CD4-positive, CD25-positive, alpha-beta regulatory T cell (primary cell): Measurements from ENCODE around the gene RPLP1. TPM values are rescaled to one million over a fixed set of nuclear protein-coding genes. Genes with fewer than 3 reads are reported as not detected.
A peak's percentile ranks its signal among the peaks of the same experiment; 100 is the strongest.

Experiments used
- ATAC-seq, 2 donors: fragments of 150-1000 bp; cut with Tn5 transposase; one replicate each; pipeline ENCODE4 v1.10.0; 2021; ENCODE audit warnings: low read depth in 2 of 2, moderate number of reproducible peaks in 2 of 2, moderate library complexity in 1 of 2
- DNase-seq, 3 donors: peaks; one replicate each; pipeline versions ENCODE4 v3.0.0 to v3.0.0-alpha.2; 2012 to 2022; ENCODE audit warnings: mixed read lengths in 1 of 3
- H3K27ac ChIP-seq: one replicate; pipeline ENCODE4 v1.7.0; 2013; ENCODE audit warnings: mild to moderate bottlenecking, low read length; ENCODE audit not compliant: insufficient read depth, poor library complexity, severe bottlenecking
- H3K27me3 ChIP-seq: one replicate; pipeline ENCODE4 v1.7.0; 2013; ENCODE audit warnings: low read length; ENCODE audit not compliant: control insufficient read depth, insufficient read depth
- H3K36me3 ChIP-seq: one replicate; pipeline ENCODE4 v1.7.0; 2013; ENCODE audit warnings: mild to moderate bottlenecking, low read length, moderate library complexity; ENCODE audit not compliant: control insufficient read depth, insufficient read depth
- H3K4me1 ChIP-seq: 2 replicates; pipeline ENCODE4 v1.7.0; 2013; ENCODE audit warnings: mild to moderate bottlenecking, low read length; ENCODE audit not compliant: insufficient read depth, control insufficient read depth, poor library complexity, severe bottlenecking
- H3K4me3 ChIP-seq: one replicate; pipeline ENCODE4 v1.7.0; 2013; ENCODE audit warnings: low read depth, mild to moderate bottlenecking, low read length, moderate library complexity
- H3K9me3 ChIP-seq, 2 experiments: 1 replicate in 1 of 2; 2 replicates in 1 of 2; pipeline ENCODE4 v1.7.0; 2013; ENCODE audit warnings: low read length in 2 of 2, mild to moderate bottlenecking in 1 of 2, moderate library complexity in 1 of 2; ENCODE audit not compliant: control insufficient read depth in 2 of 2
- H3K27ac Mint-ChIP-seq, 3 donors: one replicate each; pipeline ENCODE4 v1.8.0; 2020 to 2022; ENCODE audit warnings: mild to moderate bottlenecking in 3 of 3, mixed read lengths in 3 of 3, moderate library complexity in 2 of 3
- H3K27me3 Mint-ChIP-seq: one replicate; pipeline ENCODE4 v1.8.0; 2022; ENCODE audit warnings: mild to moderate bottlenecking, mixed read lengths
- H3K36me3 Mint-ChIP-seq: one replicate; pipeline ENCODE4 v1.8.0; 2020; ENCODE audit warnings: mixed read lengths
- H3K4me1 Mint-ChIP-seq, 4 donors: one replicate each; pipeline ENCODE4 v1.8.0; 2020 to 2022; ENCODE audit warnings: mixed read lengths in 4 of 4, mild to moderate bottlenecking in 1 of 4
- H3K4me3 Mint-ChIP-seq, 4 donors: one replicate each; pipeline ENCODE4 v1.8.0; 2020 to 2022; ENCODE audit warnings: mild to moderate bottlenecking in 4 of 4, mixed read lengths in 4 of 4, moderate library complexity in 3 of 4
- H3K9me3 Mint-ChIP-seq, 7 donors: one replicate each; pipeline ENCODE4 v1.8.0; 2020 to 2022; ENCODE audit warnings: mixed read lengths in 7 of 7, mild to moderate bottlenecking in 3 of 7, moderate library complexity in 2 of 7
- polyA plus RNA-seq, 4 donors: library from polyadenylated mRNA; unstranded; fragments of 300-500 nt; fragmentation: Illumina TruSeq; gene quantifications; one replicate each; pipeline ENCODE4 v1.2.3, GENCODE V29; 2021
- total RNA-seq: library from RNA; stranded (reverse); gene quantifications from one replicate; pipeline ENCODE4 v1.2.3, GENCODE V29; 2022

The RPLP1 gene
- total and polyA plus RNA-seq, 5 donors from 2014 or later: 1,439 to 2,778 (median 2,009) TPM

DNA sequence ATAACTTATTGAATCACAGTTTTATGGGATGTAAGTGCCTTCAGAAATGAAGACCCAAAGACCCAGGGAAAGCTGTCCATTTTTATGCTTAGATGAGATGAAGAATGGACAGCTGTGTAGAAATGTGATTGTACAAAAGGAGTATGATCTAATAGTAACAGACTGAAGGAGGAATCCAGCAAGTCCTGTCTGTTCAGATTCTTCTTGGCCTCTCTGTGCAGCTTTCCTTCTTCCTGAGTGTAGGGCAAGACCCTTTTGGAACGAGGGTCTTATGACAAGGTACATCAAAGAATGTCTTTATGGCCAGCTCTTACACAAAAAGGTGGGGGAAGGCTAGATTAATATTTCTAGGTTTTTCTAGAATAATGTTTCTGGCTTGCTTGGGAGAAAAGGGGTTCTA, 39.9 kb upstream of the RPLP1 start:
- ATAC-seq: no peak
- Histone ChIP-seq H3K4me1 (peaks cover 20% of the 10 kb centered on the region), H3K36me3 (no peaks in the 10 kb centered on the region), H3K27me3 (peaks cover 5% of the 10 kb centered on the region), H3K27ac (no peak overlapping the region), H3K9me3 (no peaks in the 10 kb centered on the region), H3K4me3 (no peak overlapping the region)
- H3K4me3 Mint-ChIP-seq: peak overlapping the region in 1 of 4 donors; percentile 22
- H3K27ac Mint-ChIP-seq: no peak overlapping the region
- no peak for DNase-seq
- no peaks in the 10 kb centered on the region for H3K9me3 Mint-ChIP-seq
- no peaks in the 10 kb centered on the region for H3K36me3 Mint-ChIP-seq
- peaks cover 12 to 30% (median 20%) of the 10 kb centered on the region in 4 donors for H3K4me1 Mint-ChIP-seq
- peaks cover 18% of the 10 kb centered on the region for H3K27me3 Mint-ChIP-seq

DNA sequence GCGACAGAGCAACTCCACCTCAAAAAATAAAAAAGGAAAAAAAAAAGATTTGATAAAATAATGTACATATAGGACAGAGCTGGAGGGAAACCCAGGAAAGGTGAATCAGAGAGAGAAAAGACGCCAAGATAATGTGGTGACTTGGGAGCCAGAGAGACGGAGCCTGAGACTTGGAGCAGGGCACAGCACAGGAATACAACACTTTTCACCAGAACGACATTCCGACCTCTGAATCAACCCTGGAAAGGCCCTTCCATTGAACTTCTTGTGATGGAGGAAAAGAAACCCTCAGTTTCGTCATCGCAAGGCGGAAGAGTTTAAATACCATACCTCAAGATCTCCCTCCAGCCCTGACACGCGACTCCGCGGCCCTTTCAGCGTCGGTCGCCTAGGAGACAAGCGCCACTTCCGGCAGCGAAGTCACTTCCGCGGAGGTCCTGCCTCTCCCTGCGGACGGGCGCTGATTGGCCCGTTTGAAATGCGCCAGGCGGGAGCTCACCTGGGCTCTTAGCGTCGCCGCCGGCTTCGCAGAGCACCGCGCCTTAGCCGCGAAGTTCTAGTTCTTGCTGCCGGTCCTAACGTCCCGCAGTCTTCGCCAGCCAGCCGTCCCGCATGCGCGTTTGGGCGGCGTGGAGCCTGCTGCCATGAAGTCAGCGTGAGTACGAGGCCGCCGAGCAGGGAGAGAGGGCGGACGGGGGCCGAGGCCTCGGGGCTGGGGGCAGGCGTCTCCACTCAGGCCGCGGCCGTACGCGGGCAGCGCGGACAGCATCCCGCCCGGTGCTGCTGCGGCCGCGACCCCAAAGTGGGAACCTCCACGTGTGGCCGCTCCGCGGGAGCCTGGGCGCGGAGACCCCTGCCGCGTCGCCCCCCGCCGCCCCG, 38.6 kb upstream of the RPLP1 start, which contains the start of gene KIF23:
Gene KIF23, plus strand, starts transcription at position 528 of the 879 bp plus-strand sequence. Its CDS starts 117 bp downstream, at position 645.
- DNase-seq (peak; percentile 92 to 97 (median 93)), ATAC-seq (peak; percentile 97 to 99)
- peaks cover 22% of the 10 kb centered on the region for H3K4me1 ChIP-seq
- no peaks in the 10 kb centered on the region for H3K9me3 ChIP-seq
- no peaks in the 10 kb centered on the region for H3K36me3 Mint-ChIP-seq
- H3K27ac ChIP-seq: no peak within 1 kb of the TSS
- H3K4me1 Mint-ChIP-seq: peaks cover 18 to 38% (median 25%) of the 10 kb centered on the region in 4 donors
- peak within 1 kb of the TSS; percentile 80 for H3K4me3 ChIP-seq
- peaks cover 12% of the 10 kb centered on the region for H3K27me3 Mint-ChIP-seq
- no peaks in the 10 kb centered on the region for H3K9me3 Mint-ChIP-seq
- H3K27ac Mint-ChIP-seq: peak within 1 kb of the TSS; percentile 23 to 85 (median 39)
- peaks cover 5% of the 10 kb centered on the region for H3K27me3 ChIP-seq
- H3K36me3 ChIP-seq: no peaks in the 10 kb centered on the region
- H3K4me3 Mint-ChIP-seq: peak within 1 kb of the TSS; percentile 87 to 95 (median 90)

DNA sequence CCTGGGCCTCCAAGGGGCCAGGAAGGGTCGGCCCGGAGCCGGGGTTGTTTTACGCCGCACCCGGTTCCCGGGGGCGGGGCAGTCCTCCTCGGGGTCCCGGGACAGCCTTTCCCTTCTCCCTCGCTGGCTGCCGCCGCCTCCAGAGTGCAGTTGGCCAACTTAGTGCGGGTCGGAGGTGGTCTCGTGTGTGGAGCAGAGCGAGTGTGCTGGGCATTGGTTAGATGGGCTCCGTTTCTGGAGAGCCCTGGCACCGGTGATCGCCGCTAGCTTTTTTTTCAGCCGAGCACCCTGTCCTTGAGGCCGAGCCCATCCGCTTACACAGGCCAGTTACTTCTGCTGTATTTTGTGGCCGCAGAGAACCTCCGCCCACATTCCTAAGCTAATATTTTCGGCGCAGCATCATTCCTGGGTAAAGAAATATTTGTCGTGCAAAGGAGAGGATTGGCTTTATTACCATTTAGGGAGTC, 37.9 kb upstream of the RPLP1 start:
- Mint-ChIP-seq H3K27me3 (peaks cover 12% of the 10 kb centered on the region), H3K4me3 (peak overlapping the region; percentile 79 to 92 (median 80)), H3K27ac (peak overlapping the region in 1 of 3 donors; percentile 7), H3K9me3 (no peaks in the 10 kb centered on the region), H3K4me1 (peaks cover 22 to 44% (median 26%) of the 10 kb centered on the region in 4 donors), H3K36me3 (no peaks in the 10 kb centered on the region)
- Histone ChIP-seq H3K27me3 (peaks cover 3% of the 10 kb centered on the region), H3K27ac (no peak overlapping the region), H3K36me3 (no peaks in the 10 kb centered on the region), H3K4me3 (peak overlapping the region; percentile 75), H3K9me3 (no peaks in the 10 kb centered on the region), H3K4me1 (peaks cover 22% of the 10 kb centered on the region)
- ATAC-seq (no peak), DNase-seq (peak in 2 of 3 donors; percentile 3 to 23)

DNA sequence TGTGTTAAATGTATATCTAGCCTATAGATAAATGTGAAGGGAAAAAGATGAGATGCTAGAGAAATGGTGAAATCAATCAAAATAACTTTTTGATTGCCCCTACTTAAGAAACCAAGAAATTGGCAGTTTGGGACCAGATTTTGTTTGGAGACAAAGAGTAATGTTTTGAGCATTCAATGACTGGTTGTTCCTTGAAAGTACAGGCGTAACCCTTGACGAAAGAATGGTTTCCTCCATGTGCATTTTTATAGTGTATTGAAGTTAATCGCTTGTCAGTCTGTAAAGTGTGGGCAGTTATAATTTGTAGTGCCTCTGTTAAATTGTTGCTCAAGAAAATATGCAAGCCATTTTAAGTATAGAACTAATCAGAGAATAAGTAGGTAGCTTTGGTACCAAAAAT, 37.2 kb upstream of the RPLP1 start:
- Histone ChIP-seq H3K4me3 (peak overlapping the region; percentile 75), H3K27me3 (peaks cover 3% of the 10 kb centered on the region), H3K9me3 (no peaks in the 10 kb centered on the region), H3K27ac (no peak overlapping the region), H3K36me3 (no peaks in the 10 kb centered on the region), H3K4me1 (peaks cover 22% of the 10 kb centered on the region)
- ATAC-seq (no peak), DNase-seq (no peak)
- no peaks in the 10 kb centered on the region for H3K9me3 Mint-ChIP-seq
- peaks cover 12% of the 10 kb centered on the region for H3K27me3 Mint-ChIP-seq
- H3K4me3 Mint-ChIP-seq: peak overlapping the region; percentile 79 to 92 (median 80)
- peaks cover 22 to 49% (median 26%) of the 10 kb centered on the region in 4 donors for H3K4me1 Mint-ChIP-seq
- H3K36me3 Mint-ChIP-seq: no peaks in the 10 kb centered on the region
- H3K27ac Mint-ChIP-seq: peak overlapping the region in 1 of 3 donors; percentile 7

DNA sequence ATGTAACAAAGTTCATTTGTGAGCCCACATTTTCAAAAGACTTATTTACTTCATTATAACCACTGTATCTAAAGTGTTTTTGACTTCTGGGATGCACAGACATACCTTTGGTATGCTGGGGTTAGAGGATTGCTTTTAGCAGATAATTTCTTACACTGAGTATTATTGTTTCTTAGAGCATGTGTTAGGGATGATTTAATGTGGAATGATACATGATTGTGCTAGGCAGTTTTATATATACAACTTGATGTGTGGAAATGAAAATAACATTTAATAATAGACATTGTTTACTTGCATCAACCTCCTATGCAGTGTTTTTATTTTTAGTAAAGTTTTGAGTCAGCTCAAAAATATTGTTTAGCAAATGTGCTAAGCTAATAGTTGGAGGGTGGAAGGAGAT, 35.0 kb upstream of the RPLP1 start:
- H3K27ac Mint-ChIP-seq: no peak overlapping the region
- peak overlapping the region; percentile 26 for H3K4me3 ChIP-seq

DNA sequence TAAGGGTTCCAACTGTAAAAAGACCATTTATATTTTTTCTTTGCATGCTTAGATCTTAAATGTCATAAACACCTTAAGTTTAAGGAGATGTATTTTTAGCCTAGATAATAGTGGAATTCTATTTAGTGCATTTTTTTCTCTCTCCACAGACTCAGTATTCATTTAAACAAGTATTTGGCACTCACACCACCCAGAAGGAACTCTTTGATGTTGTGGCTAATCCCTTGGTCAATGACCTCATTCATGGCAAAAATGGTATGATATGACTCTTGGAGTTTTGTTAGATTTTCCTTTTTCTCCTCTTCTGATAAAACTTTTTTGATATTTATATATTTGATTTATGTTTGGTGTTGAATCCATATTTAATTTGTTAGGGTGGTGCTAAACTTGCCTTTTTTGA, 31.1 kb upstream of the RPLP1 start:
- DNase-seq (no peak), ATAC-seq (no peak)
- Histone ChIP-seq H3K4me1 (peaks cover 5% of the 10 kb centered on the region), H3K4me3 (no peak overlapping the region), H3K9me3 (no peaks in the 10 kb centered on the region), H3K27ac (no peak overlapping the region), H3K36me3 (no peaks in the 10 kb centered on the region), H3K27me3 (no peaks in the 10 kb centered on the region)
- Mint-ChIP-seq H3K9me3 (no peaks in the 10 kb centered on the region), H3K27ac (no peak overlapping the region), H3K36me3 (no peaks in the 10 kb centered on the region), H3K27me3 (no peaks in the 10 kb centered on the region), H3K4me1 (peaks cover 11 to 25% (median 18%) of the 10 kb centered on the region in 4 donors), H3K4me3 (no peak overlapping the region)

More for the DNA sequence above, 35.0 kb upstream of the RPLP1 start:
- ATAC-seq (no peak), DNase-seq (no peak)
- no peaks in the 10 kb centered on the region for H3K27me3 ChIP-seq
- H3K27ac ChIP-seq: no peak overlapping the region
- H3K4me3 Mint-ChIP-seq: peak overlapping the region in 2 of 4 donors; percentile 2 to 33
- no peaks in the 10 kb centered on the region for H3K9me3 ChIP-seq
- H3K36me3 Mint-ChIP-seq: no peaks in the 10 kb centered on the region
- peaks cover 23 to 49% (median 28%) of the 10 kb centered on the region in 4 donors for H3K4me1 Mint-ChIP-seq
- H3K27me3 Mint-ChIP-seq: peaks cover 11% of the 10 kb centered on the region
- H3K36me3 ChIP-seq: no peaks in the 10 kb centered on the region
- no peaks in the 10 kb centered on the region for H3K9me3 Mint-ChIP-seq
- peaks cover 22% of the 10 kb centered on the region for H3K4me1 ChIP-seq

DNA sequence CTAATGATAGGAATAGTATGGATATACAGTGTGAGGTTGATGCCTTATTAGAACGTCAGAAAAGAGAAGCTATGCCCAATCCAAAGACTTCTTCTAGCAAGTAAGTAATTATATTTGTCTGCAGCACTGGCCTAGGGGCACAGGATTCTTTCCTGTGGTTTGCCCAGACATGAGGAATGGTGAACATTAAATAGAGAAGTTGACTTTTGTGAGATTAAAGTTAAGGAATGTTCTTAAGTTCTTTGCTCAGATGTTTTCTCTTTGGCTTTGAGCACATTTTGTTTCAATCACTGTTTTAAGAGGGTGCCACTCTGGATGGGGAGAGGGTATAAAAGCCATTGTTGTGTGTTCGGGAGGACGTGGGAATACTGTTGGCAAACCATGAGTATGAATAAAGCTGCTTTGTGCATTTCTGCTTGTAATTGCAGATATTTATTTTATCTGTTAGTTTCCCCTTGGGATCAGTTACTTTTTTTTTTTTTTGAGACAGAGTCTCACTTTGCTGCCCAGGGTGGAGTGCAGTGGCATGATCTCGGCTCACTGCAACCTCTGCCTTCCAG, 30.2 kb upstream of the RPLP1 start:
- H3K4me1 ChIP-seq: peaks cover 5% of the 10 kb centered on the region
- Mint-ChIP-seq H3K9me3 (no peaks in the 10 kb centered on the region), H3K4me3 (no peak overlapping the region), H3K4me1 (peaks cover 7 to 21% (median 15%) of the 10 kb centered on the region in 4 donors), H3K36me3 (no peaks in the 10 kb centered on the region), H3K27me3 (no peaks in the 10 kb centered on the region), H3K27ac (peak overlapping the region in 1 of 3 donors; percentile 7)
- DNase-seq (no peak), ATAC-seq (no peak)
- no peak overlapping the region for H3K27ac ChIP-seq
- no peaks in the 10 kb centered on the region for H3K27me3 ChIP-seq
- no peaks in the 10 kb centered on the region for H3K36me3 ChIP-seq
- no peaks in the 10 kb centered on the region for H3K9me3 ChIP-seq
- H3K4me3 ChIP-seq: no peak overlapping the region
